ENCODE data around the gene INO80D. TPM values are rescaled to one million over a fixed set of nuclear protein-coding genes. Genes with fewer than 3 reads are reported as not detected.
"Not testable (repeated sequence)": the region's sequence is repeated elsewhere in the genome, so short reads cannot be mapped to it uniquely, and the experiment has no call there.

The INO80D gene
- total and polyA plus RNA-seq, 2 donors (not counting 1 experiment from before 2014, with no cell fraction given): 4.8 to 7.4 TPM

GRCh38 chr2:206125901-206126300 is 39.9 kb upstream of the INO80D start:
- H3K4me3 ChIP-seq (replicated peaks in 1 of 4; ENCODE audit: control extremely low read depth in 1 of 4, insufficient read depth in 1 of 4, low read depth in 3 of 4, low read length in 4 of 4): no peak overlapping the region
- peaks cover 6% of the 10 kb centered on the region for H3K36me3 ChIP-seq (ENCODE audit: control insufficient read depth, insufficient read depth, low read length)
- no peak for TF ChIP-seq CTCF (conservative IDR thresholded peaks at IDR 0.05 in 1 of 2, IDR thresholded peaks at IDR 0.05 in 1 of 2; ENCODE audit: low read depth in 1 of 2, low read length in 2 of 2)
- no peak for TF ChIP-seq EZH2 (IDR thresholded peaks at IDR 0.05; ENCODE audit: low read length, missing control alignments)
- H3K9me3 ChIP-seq (ENCODE audit: control insufficient read depth, insufficient read depth, low read depth, low read length): no peaks in the 10 kb centered on the region
- H4K20me1 ChIP-seq (ENCODE audit: control insufficient read depth, extremely low read depth, insufficient read depth, low read length): no peaks in the 10 kb centered on the region
- no peaks in the 10 kb centered on the region for H3K4me1 ChIP-seq (ENCODE audit: control insufficient read depth, extremely low read depth, insufficient read depth, low read length)
- no peak overlapping the region for H2AFZ ChIP-seq (ENCODE audit: low read length)
- H3K9ac ChIP-seq (ENCODE audit: insufficient read depth, low read length): no peak overlapping the region
- DNase-seq (ENCODE audit: low read depth in 2 of 2): no peak
- no peak overlapping the region for H3K27ac ChIP-seq (ENCODE audit: insufficient read depth, low read length)
- H3K79me2 ChIP-seq (ENCODE audit: control insufficient read depth, insufficient read depth, low read length): no peaks in the 10 kb centered on the region
- no peaks in the 10 kb centered on the region for H3K27me3 ChIP-seq (ENCODE audit: control insufficient read depth, insufficient read depth, low read length)
- no peak overlapping the region for H3K4me2 ChIP-seq (ENCODE audit: extremely low read depth, insufficient read depth, low read length)

- H3K9ac ChIP-seq (ENCODE audit: insufficient read depth, low read length); H3K27me3 ChIP-seq (ENCODE audit: control insufficient read depth, insufficient read depth, low read length); H3K79me2 ChIP-seq (ENCODE audit: control insufficient read depth, insufficient read depth, low read length); H3K4me1 ChIP-seq (ENCODE audit: control insufficient read depth, extremely low read depth, insufficient read depth, low read length); H3K4me3 ChIP-seq (replicated peaks in 1 of 4; ENCODE audit: control extremely low read depth in 1 of 4, insufficient read depth in 1 of 4, low read depth in 3 of 4, low read length in 4 of 4); DNase-seq (ENCODE audit: low read depth in 2 of 2); H2AFZ ChIP-seq (ENCODE audit: low read length); H4K20me1 ChIP-seq (ENCODE audit: control insufficient read depth, extremely low read depth, insufficient read depth, low read length); H3K4me2 ChIP-seq (ENCODE audit: extremely low read depth, insufficient read depth, low read length); H3K36me3 ChIP-seq (ENCODE audit: control insufficient read depth, insufficient read depth, low read length); H3K27ac ChIP-seq (ENCODE audit: insufficient read depth, low read length); H3K9me3 ChIP-seq (ENCODE audit: control insufficient read depth, insufficient read depth, low read depth, low read length): not testable (repeated sequence)
Observed at GRCh38 chr2:206122569-206122968, 36.6 kb upstream of the INO80D start.

GRCh38 chr2:206116278-206116677 is 30.3 kb upstream of the INO80D start:
- no peaks in the 10 kb centered on the region for H3K9me3 ChIP-seq (ENCODE audit: control insufficient read depth, insufficient read depth, low read depth, low read length)

More at GRCh38 chr2:206116278-206116677, 30.3 kb upstream of the INO80D start:
- H3K9ac ChIP-seq (ENCODE audit: insufficient read depth, low read length): no peak overlapping the region
- peaks cover 2% of the 10 kb centered on the region for H3K4me1 ChIP-seq (ENCODE audit: control insufficient read depth, extremely low read depth, insufficient read depth, low read length)
- no peak for DNase-seq (ENCODE audit: low read depth in 2 of 2)
- no peak overlapping the region for H3K4me3 ChIP-seq (replicated peaks in 1 of 4; ENCODE audit: control extremely low read depth in 1 of 4, insufficient read depth in 1 of 4, low read depth in 3 of 4, low read length in 4 of 4)
- TF ChIP-seq CTCF (conservative IDR thresholded peaks at IDR 0.05 in 1 of 2, IDR thresholded peaks at IDR 0.05 in 1 of 2; ENCODE audit: low read depth in 1 of 2, low read length in 2 of 2): no peak
- no peak overlapping the region for H3K27ac ChIP-seq (ENCODE audit: insufficient read depth, low read length)
- no peak overlapping the region for H3K4me2 ChIP-seq (ENCODE audit: extremely low read depth, insufficient read depth, low read length)
- H4K20me1 ChIP-seq (ENCODE audit: control insufficient read depth, extremely low read depth, insufficient read depth, low read length): no peaks in the 10 kb centered on the region
- no peak overlapping the region for H2AFZ ChIP-seq (ENCODE audit: low read length)
- H3K79me2 ChIP-seq (ENCODE audit: control insufficient read depth, insufficient read depth, low read length): no peaks in the 10 kb centered on the region
- no peaks in the 10 kb centered on the region for H3K27me3 ChIP-seq (ENCODE audit: control insufficient read depth, insufficient read depth, low read length)
- peaks cover 2% of the 10 kb centered on the region for H3K36me3 ChIP-seq (ENCODE audit: control insufficient read depth, insufficient read depth, low read length)

Data from fibroblast of lung (primary cell).